GM21529 (cell line): ENCODE data around the gene OVCH2.

Experiments
- ATAC-seq: cut with Tn5 transposase; IDR thresholded peaks from one replicate; pipeline ENCODE4 v1.9.1; 2021; ENCODE audit not compliant: unreplicated experiment

The OVCH2 gene

GRCh38 chr11:7643314-7643713 lies 63.0 kb downstream of the OVCH2 start:
- ATAC-seq, result no peak

GRCh38 chr11:7642747-7643146 lies 63.5 kb downstream of the OVCH2 start:
- ATAC-seq, result no peak

GRCh38 chr11:7640816-7641215 lies 65.5 kb downstream of the OVCH2 start:
- no peak for ATAC-seq

- no peak for ATAC-seq
Observed at GRCh38 chr11:7639643-7640025, 66.6 kb downstream of the OVCH2 start.
